Urothelium cell line (cell line): ENCODE results near the gene BAIAP2.
"Not testable (repeated sequence)": the region's sequence is repeated elsewhere in the genome, so short reads cannot be mapped to it uniquely, and the experiment has no call there.

ENCODE experiments used
- DNase-seq: peaks from one replicate; pipeline ENCODE4 v3.0.0; 2011; ENCODE audit warnings: low spot score, mixed read lengths
- FAIRE-seq: peaks from 2 replicates; lab custom pipeline; 2011; peaks lifted over from hg19 to GRCh38; lab: Jason Lieb, UNC

Gene BAIAP2

DNA sequence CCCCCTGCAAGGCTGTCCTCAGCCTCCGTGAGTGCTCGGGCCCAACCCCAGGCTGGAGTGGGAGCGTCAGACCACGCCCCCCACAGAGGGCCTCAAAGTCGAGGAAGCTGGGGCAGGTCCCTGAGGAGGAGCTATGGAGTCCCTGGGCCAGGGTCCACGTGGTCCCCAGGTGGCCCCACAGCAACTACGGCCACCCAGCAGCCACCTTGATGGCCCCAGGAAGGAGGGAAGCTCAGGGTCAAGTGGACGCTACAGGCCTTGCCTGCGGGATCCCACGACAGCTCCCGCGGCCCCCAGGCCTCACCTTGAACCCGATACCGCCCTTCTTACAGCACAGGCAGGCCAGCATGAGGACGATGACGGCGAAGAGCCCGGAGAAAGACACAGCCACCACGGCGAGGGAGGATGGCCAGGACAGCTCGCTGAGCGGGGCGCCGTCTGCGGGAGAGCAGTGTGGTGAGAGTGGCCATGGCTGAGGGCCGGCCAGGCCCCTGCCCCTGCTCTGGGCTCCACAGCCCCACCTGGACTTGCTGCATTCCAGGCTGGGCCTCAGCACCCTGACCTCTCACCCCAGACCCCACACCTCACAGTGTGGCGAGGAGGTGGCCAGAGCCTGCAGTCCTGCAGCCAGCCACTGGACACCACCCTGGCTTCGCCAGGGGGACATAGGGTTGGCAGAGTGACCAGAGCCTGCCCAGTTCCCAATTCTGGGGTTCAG, 99.3 kb downstream of the BAIAP2 start:
- no peak for FAIRE-seq

DNA sequence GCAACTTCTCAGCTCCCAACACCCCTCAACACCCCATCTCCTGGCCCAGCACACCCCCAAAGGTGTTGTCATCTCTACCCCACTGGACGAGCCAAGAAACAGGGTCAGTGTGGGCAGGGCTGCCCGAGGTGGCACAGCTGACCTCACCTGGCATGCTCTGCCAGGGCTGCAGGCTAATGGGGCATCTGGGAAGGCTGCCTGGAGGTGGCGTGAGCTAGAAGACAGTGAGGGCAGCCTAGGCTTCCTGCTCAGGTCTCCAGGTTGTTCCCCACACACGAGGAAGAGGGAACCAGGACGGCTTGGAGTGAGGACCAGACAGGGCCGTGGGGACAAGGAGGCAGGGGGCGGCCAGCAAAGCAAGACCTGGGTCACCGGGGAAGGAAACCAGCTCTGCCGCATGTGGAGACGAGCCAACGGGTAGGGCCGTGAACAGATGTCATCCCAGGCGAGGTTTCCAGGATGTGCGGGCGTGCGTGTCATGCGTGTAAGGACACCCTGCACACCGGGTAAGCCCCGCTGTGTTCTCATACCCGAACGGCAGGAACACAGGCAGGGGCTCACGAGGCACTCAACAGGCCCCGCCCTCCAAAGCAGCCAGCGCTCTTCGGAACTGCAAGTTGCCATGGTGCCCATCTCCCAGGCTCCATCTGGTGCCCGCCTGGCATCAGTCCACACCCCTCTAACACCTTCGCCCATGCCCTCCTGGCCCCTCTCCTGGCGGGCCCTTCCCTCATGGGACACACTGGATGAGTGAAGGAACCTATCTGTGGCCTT, 100.7 kb downstream of the BAIAP2 start:
- no peak for FAIRE-seq
- DNase-seq, result no peak

More for the DNA sequence above, 99.3 kb downstream of the BAIAP2 start:
- DNase-seq, result no peak

DNA sequence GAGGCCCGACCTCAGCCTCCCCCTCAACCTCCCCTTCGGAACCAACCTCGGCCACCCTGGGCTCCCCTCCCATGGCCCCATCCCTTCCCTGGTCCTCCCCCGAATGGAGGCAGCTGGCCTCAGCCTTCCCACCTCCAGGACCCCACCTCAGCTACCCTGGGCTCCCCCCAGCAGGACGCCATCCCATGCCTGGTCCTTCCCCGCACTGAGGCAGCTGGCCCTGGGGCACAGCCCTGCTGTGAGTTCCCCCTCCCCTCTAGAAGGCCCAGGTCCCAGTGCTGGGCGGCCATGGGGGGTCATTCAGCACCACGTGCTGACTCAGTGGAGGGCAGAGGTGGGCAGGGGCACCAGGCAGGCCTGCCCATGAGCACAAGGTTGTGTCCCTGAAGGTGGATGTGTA, 101.4 kb downstream of the BAIAP2 start:
- no peak for FAIRE-seq

DNA sequence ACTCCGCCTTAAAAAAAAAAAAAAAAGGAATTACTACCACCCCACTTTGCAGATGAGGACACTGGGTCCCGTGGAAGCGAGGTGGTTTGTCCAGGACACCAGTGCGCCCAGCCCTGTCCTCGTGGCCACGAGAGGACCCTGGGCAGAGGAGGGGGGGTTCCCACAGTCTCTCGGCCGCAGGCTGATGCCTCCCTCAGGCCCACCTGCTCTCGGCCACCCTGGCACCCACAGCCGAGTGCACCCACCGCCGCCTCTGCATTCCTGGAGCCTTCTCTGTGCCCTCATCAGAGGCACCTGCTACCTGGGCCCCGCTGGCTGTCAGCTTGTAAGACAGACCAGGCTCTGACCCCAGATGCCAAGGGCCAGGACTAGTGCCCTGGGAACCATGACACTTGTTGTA, 102.3 kb downstream of the BAIAP2 start:
- no peak for FAIRE-seq

More for the DNA sequence above, 101.4 kb downstream of the BAIAP2 start:
- no peak for DNase-seq

DNA sequence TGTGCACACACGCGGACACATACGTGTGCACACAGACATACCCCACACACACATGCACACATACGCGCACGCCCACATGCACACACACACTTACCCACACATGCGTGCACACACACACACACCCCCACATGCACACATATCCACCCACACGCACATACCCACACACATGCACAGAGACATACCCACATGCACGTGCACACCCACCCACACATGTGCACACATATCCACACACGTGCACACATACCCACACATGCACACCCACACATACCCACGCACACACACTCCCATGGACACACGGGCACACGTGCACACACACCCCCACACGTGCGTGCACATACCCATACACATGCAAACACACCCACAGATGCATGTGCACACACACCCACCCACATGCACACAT, 103.1 kb downstream of the BAIAP2 start:
- peak; percentile 99 for FAIRE-seq

More for the DNA sequence above, 102.3 kb downstream of the BAIAP2 start:
- DNase-seq, result no peak

DNA sequence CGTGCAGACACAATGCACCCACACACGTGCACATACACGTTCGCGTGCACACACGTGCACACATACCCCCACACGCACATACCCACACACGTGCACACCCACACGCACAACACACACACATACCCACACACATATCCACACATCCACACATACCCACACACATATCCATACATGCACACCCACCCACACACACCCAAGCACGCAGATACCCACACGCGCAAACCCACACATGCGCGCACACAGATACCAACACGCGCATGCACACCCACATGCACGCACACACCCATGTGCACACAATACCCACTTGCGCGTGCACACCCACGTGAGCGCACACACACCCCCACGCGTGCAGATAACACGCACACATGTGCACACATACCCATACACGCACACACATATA, 103.5 kb downstream of the BAIAP2 start:
- no peak for FAIRE-seq
- no peak for DNase-seq

More for the DNA sequence above, 103.1 kb downstream of the BAIAP2 start:
- no peak for DNase-seq

DNA sequence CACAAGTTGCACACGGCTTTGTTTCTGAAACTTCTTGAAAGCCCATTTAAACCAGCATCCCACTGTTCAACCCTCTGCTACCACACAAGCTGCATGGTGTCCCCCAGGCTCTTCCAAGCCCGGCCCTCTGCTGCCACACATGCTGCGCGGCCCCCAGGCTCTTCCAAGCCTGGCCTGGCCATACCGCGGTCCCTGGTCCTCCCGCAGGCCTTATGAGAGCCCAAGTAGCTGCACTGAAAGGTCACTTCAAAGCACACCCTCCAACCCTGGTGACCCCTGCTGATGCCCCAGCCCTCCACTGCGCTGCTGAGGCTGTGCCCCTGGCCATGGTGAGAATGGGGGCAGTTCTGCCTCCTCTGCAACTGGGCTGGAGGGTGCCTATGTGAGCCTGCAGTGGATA, 104.5 kb downstream of the BAIAP2 start:
- DNase-seq, result no peak
- FAIRE-seq, result no peak

DNA sequence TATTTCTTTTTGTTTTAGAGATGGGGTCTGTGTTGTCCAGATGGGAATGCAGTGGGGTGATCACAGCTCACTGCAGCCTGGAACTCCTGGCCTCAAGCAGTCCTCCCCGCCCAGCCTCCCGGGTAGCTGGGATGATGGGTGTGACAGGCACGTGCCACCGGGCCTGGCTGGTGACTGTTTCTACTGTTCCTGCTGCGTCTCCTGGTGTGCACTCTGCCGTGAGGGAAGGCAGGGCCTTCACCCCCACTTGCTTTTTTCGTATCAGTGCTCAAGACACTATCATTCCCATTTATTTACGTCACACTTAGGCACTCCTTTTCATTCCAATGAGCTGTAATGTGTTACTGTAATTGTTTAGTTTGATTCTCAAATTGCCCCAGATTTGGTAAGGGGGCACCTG, 105.1 kb downstream of the BAIAP2 start:
- DNase-seq (no peak), FAIRE-seq (no peak)

DNA sequence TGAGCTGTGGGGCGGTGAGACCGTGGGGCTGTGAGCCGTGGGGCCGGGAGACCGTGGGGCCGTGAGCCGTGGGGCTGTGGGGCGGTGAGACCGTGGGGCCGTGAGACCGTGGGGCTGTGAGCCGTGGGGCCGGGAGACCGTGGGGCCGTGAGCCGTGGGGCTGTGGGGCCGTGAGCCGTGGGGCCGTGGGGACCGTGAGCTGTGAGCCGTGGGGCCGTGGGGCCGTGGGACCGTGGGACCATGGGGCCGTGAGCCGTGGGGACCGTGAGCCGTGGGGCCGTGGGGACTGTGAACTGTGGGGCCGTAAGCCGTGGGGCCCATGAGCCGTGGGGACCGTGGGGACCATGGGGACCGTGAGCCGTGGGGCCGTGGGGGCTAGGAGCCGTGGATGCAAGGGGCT, 105.7 kb downstream of the BAIAP2 start:
- FAIRE-seq (peak; percentile 17), DNase-seq (no peak)

DNA sequence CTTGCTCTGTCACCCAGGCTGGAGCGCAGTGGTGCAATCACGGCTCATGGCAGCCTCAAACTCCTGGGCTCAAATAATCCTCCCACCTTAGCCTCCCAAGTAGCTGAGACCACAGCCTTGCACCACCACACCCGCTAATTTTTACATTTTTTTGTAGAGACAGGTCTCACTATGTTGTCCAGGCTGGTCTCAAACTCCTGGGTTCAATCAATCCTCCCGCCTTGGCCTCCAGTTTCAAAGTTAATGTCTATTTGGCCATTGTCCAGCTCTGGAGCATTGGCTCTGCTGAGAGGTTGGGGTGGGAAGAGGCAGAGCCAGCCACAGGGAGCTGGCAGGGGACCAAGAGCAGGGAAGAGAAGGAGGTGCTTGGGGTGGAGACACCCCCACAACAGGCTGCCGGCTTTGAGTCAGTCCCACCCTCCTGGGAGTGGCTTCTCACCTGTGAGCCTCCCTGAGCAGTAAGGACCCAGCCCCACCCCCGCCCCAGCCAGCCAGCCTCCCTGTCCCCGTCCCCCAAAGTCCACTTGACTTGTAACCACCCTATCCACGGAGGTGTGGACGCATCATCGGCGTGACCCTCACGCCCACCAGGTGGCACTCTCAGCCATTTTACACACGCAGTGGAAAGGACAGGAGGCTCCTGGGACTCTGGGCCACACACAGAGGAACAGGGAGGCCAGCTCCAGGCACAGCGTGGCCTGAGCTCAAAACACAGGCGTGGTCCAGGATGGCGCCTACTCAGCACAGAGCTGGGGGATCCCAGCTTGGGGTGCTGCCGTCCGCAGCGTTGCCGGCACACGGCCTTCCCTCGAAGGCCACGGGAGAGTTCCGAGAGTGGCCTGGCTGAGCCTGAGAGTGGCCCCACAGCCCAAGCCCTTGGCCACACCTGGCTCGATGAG, 107.6 kb downstream of the BAIAP2 start:
- peak; percentile 90 for FAIRE-seq
- peak; percentile 87 for DNase-seq

DNA sequence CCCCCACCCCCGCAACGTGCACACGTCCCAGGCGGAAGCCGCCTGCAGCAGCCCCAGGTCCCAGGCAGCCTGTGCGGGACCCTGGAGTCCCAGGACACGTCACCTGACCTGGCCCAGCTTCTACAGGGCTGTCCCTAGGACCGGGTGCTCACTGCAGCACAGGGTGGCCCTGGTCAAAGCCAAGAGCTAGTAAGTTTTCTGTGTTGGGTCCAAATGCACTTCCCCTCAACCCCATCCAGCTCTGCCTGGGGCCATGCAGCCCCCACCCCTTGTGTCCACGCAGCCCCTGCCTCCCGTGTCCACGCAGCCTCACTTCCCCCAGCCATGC, 108.2 kb downstream of the BAIAP2 start:
- no peak for FAIRE-seq
- no peak for DNase-seq

DNA sequence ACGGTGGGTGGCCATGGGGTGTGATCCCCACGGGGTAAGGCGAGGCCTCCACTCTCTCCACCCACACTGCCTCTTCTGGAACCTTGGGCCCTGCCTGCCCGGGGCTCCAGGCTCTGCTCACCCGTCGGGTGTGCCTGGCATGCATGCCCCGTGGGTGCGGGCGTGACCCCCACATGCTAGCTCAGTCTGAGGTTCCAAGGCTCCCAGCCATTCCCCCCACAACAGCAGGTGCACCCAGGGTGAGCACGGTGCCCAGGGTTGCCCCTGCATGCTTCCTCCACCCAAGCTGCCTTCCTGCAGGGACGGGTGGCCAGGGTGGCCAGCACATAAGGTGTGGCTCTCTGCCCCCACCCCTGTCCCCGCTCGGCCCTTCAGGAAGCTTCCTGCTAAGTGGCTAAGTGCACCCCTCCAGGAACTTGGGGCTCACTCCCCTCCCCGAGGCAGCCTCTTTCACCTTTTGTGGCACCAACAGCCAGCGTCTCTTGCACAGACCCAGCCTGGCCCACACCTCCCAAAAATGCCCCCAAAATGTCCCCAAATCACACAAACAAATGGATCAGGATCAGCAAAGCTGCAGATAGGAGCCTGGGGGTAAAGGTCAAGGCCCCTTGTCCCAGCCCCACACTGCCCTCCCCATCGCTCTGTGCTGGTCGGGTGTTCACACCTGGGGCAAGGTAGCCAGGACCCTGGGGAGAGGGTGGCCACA, 108.9 kb downstream of the BAIAP2 start:
- DNase-seq (no peak), FAIRE-seq (no peak)

DNA sequence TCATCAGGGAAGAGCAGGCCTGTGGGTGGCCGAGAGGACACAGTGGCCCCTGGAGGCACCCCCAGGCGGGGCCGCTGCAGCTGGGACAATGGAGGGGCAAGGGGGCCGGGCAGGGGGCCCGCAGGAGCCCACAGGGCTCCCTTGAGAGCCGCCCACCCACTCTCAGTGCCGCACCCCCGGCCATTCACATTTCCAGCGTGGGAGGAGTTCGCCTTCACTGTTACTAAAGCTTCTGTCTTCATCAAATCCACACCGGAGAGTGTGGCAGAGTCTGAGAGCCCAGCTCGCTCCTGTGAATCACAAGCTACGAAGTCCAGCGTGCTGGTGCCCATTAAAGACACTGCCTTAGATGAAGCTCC, 109.5 kb downstream of the BAIAP2 start:
- DNase-seq (no peak), FAIRE-seq (no peak)

DNA sequence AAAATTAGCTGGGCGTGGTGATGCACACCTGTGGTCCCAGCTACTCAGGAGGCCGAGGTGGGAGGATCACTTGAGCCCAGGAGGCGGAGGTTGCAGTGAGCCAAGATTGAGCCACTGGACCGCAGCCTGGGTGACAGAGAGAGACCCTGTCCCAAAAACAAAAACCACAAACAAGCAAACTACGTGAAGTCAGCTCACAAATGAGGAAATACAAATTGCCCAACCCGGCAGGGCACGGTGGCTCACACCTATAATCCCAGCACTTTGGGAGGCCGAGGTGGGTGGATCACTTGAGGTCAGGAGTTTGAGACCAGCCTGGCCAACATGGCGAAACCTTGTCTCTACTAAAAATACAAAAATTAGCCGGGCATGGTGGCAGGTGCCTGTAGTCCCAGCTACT, 111.3 kb downstream of the BAIAP2 start:
- not testable (repeated sequence) for DNase-seq, FAIRE-seq

DNA sequence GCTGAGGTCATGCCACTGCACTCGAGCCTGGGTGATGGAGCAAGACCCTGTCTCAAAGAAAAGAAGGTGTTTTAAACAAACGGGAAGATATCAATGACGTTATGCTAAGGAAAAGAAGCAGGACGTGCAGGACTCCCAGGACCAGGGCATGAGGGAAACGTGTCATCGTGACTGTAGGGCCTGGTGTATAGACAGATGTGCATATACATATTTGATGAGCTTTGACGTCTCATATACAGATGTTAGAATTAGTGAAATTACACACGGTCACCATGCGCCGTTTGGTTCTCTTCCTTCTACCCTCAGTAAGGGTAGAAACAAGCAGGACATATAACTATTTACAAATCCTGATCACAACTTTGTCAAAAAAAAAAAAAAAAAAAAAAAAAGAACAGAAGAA, 112.8 kb downstream of the BAIAP2 start:
- FAIRE-seq, result no peak
- no peak for DNase-seq

DNA sequence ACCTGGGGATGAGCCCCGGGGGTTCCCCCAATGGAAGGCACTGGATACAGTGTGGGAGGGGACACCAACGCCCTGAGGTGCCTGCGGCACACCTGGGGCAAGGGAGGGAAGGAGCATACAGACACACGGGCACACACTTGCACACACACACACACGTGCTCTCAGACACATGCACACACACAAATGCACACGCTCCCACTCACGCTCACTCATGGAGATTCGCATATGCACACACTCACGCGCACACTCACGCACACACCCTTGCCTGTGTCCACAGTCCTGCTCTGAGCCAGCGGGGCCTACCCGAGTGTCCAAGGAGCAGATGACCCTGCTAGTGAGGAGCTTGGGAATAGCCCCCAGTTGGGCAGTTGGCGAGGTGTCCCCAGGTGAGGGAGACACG, 113.6 kb downstream of the BAIAP2 start:
- FAIRE-seq, result peak; percentile 35
- no peak for DNase-seq

DNA sequence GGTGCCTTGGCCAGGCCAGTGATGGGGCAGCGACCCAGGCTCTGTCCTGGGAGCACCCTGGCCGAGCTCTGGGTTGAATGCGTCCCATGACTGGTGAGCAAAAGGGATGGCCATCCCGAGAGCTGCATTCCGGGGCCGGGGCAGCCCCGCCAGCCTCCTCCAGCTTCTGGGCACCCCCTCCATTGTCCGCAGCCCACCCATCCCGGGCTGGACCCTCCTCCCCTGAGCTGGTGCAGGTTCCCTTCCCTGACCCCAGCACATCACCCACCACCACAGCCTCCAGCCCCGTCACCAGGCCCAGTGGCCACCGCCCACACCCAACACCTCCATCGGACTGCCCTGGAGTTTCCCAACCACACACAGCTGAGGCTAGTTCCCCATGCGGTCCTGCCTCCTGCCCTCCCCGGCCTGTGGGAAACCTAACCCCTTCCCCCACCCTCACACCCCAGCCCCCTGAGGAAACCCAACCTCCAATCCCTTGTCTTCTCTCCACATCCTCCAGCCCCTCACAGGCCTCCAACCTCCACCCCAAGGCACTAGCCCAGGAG, 114.1 kb downstream of the BAIAP2 start:
- no peak for FAIRE-seq
- no peak for DNase-seq

DNA sequence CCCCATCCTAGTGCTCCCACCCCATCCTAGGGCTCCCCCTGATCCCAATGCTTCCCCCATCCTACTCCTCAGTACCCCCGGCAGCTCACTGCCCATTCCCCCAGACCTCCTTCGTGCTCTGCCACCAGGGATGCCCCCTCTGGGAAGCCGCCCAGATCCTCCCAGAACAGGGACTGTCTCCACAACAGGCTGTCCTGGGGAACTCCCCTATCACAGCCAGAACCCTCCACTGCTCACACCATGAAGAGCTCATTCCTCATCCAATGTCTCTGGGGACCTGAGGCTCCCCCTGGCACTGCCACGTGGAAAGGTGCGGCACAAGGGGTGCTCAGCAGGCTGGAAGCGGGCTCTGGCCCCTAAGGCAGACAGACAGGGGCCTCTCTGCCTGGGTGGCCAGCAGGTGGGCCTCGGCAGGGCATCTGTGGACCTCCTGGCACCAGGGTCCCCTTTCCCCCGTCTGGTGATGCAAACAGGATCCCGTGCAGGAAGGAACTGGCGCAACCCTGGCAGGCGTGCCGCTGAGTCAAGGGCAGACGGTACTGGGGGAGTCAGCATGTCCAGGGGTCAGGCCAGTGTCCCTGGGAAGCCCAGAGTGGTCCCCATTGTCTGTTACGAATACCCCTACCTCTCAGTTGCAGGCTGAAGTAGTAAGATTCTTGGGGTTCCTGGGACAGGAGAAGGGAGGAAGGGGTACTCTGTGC, 115.6 kb downstream of the BAIAP2 start:
- DNase-seq (no peak), FAIRE-seq (no peak)

DNA sequence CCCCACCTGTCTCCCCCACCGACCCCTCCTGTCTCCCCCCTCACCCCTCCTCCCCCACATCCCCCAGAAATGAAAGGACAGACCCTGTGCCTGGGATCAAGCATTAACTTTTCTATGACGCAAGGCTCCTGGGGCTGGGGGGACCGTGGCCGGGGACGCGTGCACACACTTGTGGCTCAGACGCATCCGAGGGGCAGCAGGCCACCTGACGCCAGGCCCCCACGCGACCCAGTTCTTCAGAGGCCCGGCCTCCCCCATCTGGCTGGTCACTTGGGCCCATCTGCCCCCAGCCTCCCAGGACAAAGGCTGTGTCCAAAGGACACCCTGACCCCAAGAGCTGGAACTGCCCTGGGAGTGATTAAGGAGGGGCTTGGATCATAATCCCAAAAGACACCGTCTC, 116.3 kb downstream of the BAIAP2 start:
- DNase-seq (no peak), FAIRE-seq (no peak)

DNA sequence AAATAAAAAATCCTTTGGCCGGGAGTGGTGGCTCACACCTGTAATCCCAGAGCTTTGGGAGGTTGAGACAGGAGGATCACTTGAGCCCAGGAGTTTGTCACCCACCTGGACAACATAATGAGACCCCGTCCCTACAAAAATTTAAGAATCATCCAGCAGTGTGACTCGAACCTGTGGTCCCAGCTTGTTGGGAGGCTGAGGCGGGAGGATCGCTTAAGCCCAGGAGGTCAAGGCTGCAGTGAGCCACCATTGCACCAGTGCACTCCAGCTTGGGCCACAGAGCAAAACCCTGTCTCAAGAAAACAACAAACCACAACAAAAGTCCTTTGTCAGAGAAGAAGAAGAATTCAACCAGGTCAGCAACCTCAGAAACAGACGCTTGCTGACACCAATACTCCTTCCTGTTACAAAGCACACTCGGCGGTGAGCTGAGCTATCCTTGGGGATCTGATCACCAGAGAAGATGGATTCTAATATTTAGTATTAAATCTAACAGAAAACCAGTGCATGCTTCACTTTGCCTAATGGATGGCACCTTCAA, 117.4 kb downstream of the BAIAP2 start:
- no peak for DNase-seq
- FAIRE-seq, result no peak
